H1 (cell line): Measurements from ENCODE around the gene KCNAB2. TPM values are rescaled to one million over a fixed set of nuclear protein-coding genes. Genes with fewer than 3 reads are reported as not detected.

Experiments used
- FOSL1 ChIP-seq: IDR thresholded peaks from 2 replicates; pipeline ENCODE4 v1.6.1; 2011; ENCODE audit warnings: mild to moderate bottlenecking, low read depth, low read length, moderate library complexity; ENCODE audit not compliant: insufficient read depth
- SP2 ChIP-seq: IDR thresholded peaks from 2 replicates; pipeline ENCODE4 v1.6.1; 2012; ENCODE audit warnings: mild to moderate bottlenecking, low read length, inconsistent platforms
- polyA plus RNA-seq, 7 experiments: library from polyadenylated mRNA; depleted of rRNA in 3 of 7; stranded (reverse) in 5 of 7; unstranded in 2 of 7; fragments of >200 nt in 5 of 7; fragments of 200-250 nt in 2 of 7; gene quantifications; 1 replicate in 5 of 7; 2 replicates in 1 of 7; 4 replicates in 1 of 7; pipeline versions ENCODE4 v1.2.1 to v1.2.3, GENCODE V29; 2011 to 2013; ENCODE audit warnings: missing spikeins in 2 of 7, mixed read lengths in 2 of 7
- total RNA-seq: library from RNA; stranded (reverse); fragmentation: NEBNext Ultra II Directional; extraction: Animal tissue kit (Norgen Biotek cat#: 25700); gene quantifications from 2 replicates; pipeline ENCODE4 v1.2.1, GENCODE V29; 2021
- TF ChIP-seq, protein P1 (sequence below): IDR thresholded peaks from 2 replicates; pipeline ENCODE4 v1.6.1; 2011; ENCODE audit warnings: low read length, improper control_type of control experiment

KCNAB2 gene
- total and polyA plus RNA-seq, 2 of the 8 experiments (the other 6 are each of a cell fraction or from before 2014, with no cell fraction given) = 4.5 to 7.0 TPM

DNA sequence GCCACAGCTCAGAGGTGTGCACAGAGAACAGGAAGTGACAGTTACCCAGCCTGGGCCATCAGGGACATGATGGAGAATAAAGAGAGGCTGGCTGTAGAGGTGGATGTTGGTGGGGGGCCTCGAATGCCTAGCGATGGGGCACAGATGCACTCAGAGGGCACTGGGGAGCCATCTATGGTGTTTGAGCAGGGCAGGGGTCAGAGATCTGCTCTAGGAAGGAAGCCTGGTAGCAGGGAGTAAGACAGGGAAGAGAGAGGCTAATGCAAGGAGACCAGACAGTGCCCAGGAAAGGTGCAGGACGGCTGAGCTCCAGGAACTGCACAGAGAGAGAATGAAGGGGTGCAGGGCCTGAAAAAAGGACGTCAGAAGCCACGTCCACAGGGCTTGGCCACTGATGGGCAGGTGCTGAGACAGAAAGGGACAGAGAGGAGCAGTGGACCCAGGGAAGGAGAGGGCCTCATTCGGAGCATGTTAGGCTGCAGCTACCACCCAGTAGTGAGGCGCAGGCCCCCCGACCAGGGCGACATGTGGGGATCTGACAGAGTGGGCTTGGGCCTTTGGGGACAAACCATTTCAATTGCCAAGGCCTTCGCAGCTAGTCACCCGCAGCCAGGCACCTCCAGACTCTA is 1.1 kb upstream of the KCNAB2 start (continued):
- TF ChIP-seq, protein P1, sequence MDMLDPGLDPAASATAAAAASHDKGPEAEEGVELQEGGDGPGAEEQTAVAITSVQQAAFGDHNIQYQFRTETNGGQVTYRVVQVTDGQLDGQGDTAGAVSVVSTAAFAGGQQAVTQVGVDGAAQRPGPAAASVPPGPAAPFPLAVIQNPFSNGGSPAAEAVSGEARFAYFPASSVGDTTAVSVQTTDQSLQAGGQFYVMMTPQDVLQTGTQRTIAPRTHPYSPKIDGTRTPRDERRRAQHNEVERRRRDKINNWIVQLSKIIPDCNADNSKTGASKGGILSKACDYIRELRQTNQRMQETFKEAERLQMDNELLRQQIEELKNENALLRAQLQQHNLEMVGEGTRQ = no peak
- TF ChIP-seq FOSL1 (no peak), SP2 (no peak)
